ENCODE data around the gene PNMA8C.
"Not testable (repeated sequence)": the region's sequence is repeated elsewhere in the genome, so short reads cannot be mapped to it uniquely, and the experiment has no call there.

The PNMA8C gene

GRCh38 chr19:46447006-46447405 is 18.3 kb upstream of the PNMA8C start:
- no peak for DNase-seq (ENCODE audit: low spot score)

- DNase-seq (ENCODE audit: low spot score) = no peak
Observed at GRCh38 chr19:46446021-46446420, 17.3 kb upstream of the PNMA8C start.

GRCh38 chr19:46442808-46443450 is 14.2 kb upstream of the PNMA8C start:
- DNase-seq (ENCODE audit: low spot score) = no peak

- DNase-seq (ENCODE audit: low spot score) = no peak
Observed at GRCh38 chr19:46441866-46442265, 13.1 kb upstream of the PNMA8C start.

GRCh38 chr19:46435689-46436088 is 7.0 kb upstream of the PNMA8C start:
- DNase-seq (ENCODE audit: low spot score) = not testable (repeated sequence)

- DNase-seq (ENCODE audit: low spot score) = no peak
Observed at GRCh38 chr19:46435009-46435408, 6.3 kb upstream of the PNMA8C start.

GRCh38 chr19:46433470-46433869 is 4.7 kb upstream of the PNMA8C start:
- not testable (repeated sequence) for DNase-seq (ENCODE audit: low spot score)

GRCh38 chr19:46431824-46432223 is 3.1 kb upstream of the PNMA8C start:
- no peak for DNase-seq (ENCODE audit: low spot score)

GRCh38 chr19:46429999-46430398 is 1.3 kb upstream of the PNMA8C start:
- DNase-seq (ENCODE audit: low spot score) = no peak

- DNase-seq (ENCODE audit: low spot score) = no peak
Observed at GRCh38 chr19:46427518-46428045, 1.2 kb downstream of the PNMA8C start.

GRCh38 chr19:46426506-46427162 is 2.1 kb downstream of the PNMA8C start:
- DNase-seq (ENCODE audit: low spot score) = no peak

GRCh38 chr19:46426035-46426505 is 2.7 kb downstream of the PNMA8C start:
- no peak for DNase-seq (ENCODE audit: low spot score)

- no peak for DNase-seq (ENCODE audit: low spot score)
Observed at GRCh38 chr19:46423188-46423587, 5.5 kb downstream of the PNMA8C start.

GRCh38 chr19:46422344-46422743 is 6.4 kb downstream of the PNMA8C start:
- no peak for DNase-seq (ENCODE audit: low spot score)

- DNase-seq (ENCODE audit: low spot score) = no peak
Observed at GRCh38 chr19:46420056-46420455, 8.7 kb downstream of the PNMA8C start.

GRCh38 chr19:46415804-46416709 is 12.7 kb downstream of the PNMA8C start:
- not testable (repeated sequence) for DNase-seq (ENCODE audit: low spot score)

GRCh38 chr19:46414899-46415298 is 13.8 kb downstream of the PNMA8C start:
- DNase-seq (ENCODE audit: low spot score) = not testable (repeated sequence)

GRCh38 chr19:46413262-46414031 is 15.3 kb downstream of the PNMA8C start, which contains the start of gene CCDC8:
Gene CCDC8 (minus strand): TSS chr19:46413564. CDS start chr19:46412810, 754 bp downstream.
- DNase-seq (ENCODE audit: low spot score) = no peak

GRCh38 chr19:46412650-46413261 is 16.0 kb downstream of the PNMA8C start:
- no peak for DNase-seq (ENCODE audit: low spot score)

- DNase-seq (ENCODE audit: low spot score) = no peak
Observed at GRCh38 chr19:46411925-46412649, 16.6 kb downstream of the PNMA8C start.

Data from CD4-positive, alpha-beta T cell treated with Interleukin-2 at 100 ng/mL for 4 hours (primary cell).